HepG2 (cell line): ENCODE data around the gene SSBP2. TPM values are rescaled to one million over a fixed set of nuclear protein-coding genes. Genes with fewer than 3 reads are reported as not detected.

ENCODE experiments used
- polyA plus RNA-seq, 8 experiments: library from polyadenylated mRNA; depleted of rRNA in 3 of 8; stranded (reverse) in 7 of 8; unstranded in 1 of 8; fragments of >200 nt; fragmentation: Illumina TruSeq in 4 of 8; extraction: Trizol in 4 of 8; gene quantifications; 2 replicates each; pipeline versions ENCODE4 v1.2.1 to v1.2.3, GENCODE V29; 2011 to 2016; ENCODE audit warnings: low read depth in 4 of 8, missing spikeins in 1 of 8, mixed read lengths in 1 of 8; ENCODE audit not compliant: insufficient read depth in 1 of 8
- total RNA-seq, 5 experiments: library from RNA; depleted of rRNA; stranded (reverse); fragments of >200 nt; fragmentation: Illumina TruSeq; extraction: Trizol; gene quantifications; 2 replicates each; pipeline ENCODE4 v1.2.3, GENCODE V29; 2016; ENCODE audit warnings: low read depth in 1 of 5

SSBP2 gene
- total and polyA plus RNA-seq, 2 of the 13 experiments (the other 11 are each of a cell fraction or from before 2014, with no cell fraction given): 0.16 TPM; not detected in 1

Other genes starting within 250 kb of the SSBP2 start
- gene ATG10, start 220.9 kb upstream of the SSBP2 start, total RNA-seq (2016; rRNA removed; fragmentation: Illumina TruSeq; extraction: Trizol): 5.6 and 5.7 TPM in 2 replicates
- gene ATG10, start 220.9 kb upstream of the SSBP2 start, polyA plus RNA-seq (2011; rRNA removed): 0.93 and 2.0 TPM in 2 replicates